Activated CD8-positive, alpha-beta T cell treated with anti-CD3 and anti-CD28 coated beads for 36 hours (primary cell): ENCODE measurements around the gene ATOSA. TPM values are rescaled to one million over a fixed set of nuclear protein-coding genes. Genes with fewer than 3 reads are reported as not detected.

ENCODE experiments used
- ATAC-seq: fragments of 200-7000 bp; cut with Tn5 transposase; one replicate; pipeline ENCODE4 v1.10.0; 2021; ENCODE audit warnings: mild to moderate bottlenecking, moderate library complexity
- CTCF ChIA-PET: fragments of 350-600 bp; sonication (Branson Sonifier 250); formaldehyde crosslinking; loops from one replicate; lab custom pipeline; 2021; ENCODE audit warnings: antibody characterized with exemption; lab: Charles Lee
- POLR2A ChIA-PET: fragments of 350-600 bp; sonication (Branson Sonifier 250); formaldehyde crosslinking; loops from one replicate; lab custom pipeline; 2021; ENCODE audit warnings: antibody characterized with exemption; lab: Charles Lee
- DNase-seq: peaks from one replicate; pipeline ENCODE4 v3.0.0-alpha.2; 2020
- H3K27ac Mint-ChIP-seq: one replicate; pipeline ENCODE4 v1.8.0; 2021; ENCODE audit warnings: mild to moderate bottlenecking, mixed read lengths
- H3K27me3 Mint-ChIP-seq: one replicate; pipeline ENCODE4 v1.8.0; 2021; ENCODE audit warnings: mixed read lengths
- H3K36me3 Mint-ChIP-seq: one replicate; pipeline ENCODE4 v1.8.0; 2021; ENCODE audit warnings: low read depth, mixed read lengths
- H3K4me1 Mint-ChIP-seq: one replicate; pipeline ENCODE4 v1.8.0; 2021; ENCODE audit warnings: low read depth, mixed read lengths
- H3K4me3 Mint-ChIP-seq: one replicate; pipeline ENCODE4 v1.8.0; 2021; ENCODE audit warnings: mild to moderate bottlenecking, moderate library complexity, mixed read lengths
- H3K9me3 Mint-ChIP-seq: one replicate; pipeline ENCODE4 v1.8.0; 2021; ENCODE audit warnings: mixed read lengths
- CTCF ChIP-seq: fragments of 200-600 bp; IDR thresholded peaks from one replicate; pipeline ENCODE4 v1.8.0; 2022; ENCODE audit warnings: antibody characterized with exemption, mild to moderate bottlenecking
- intact Hi-C: fragments of 100-400 bp; cut with micrococcal nuclease; formaldehyde crosslinking; loops from one replicate; pipeline ENCODE4 v1.10.0; 2022
- total RNA-seq, 2 experiments: library from RNA; stranded (reverse); gene quantifications; one replicate each; pipeline ENCODE4 v1.2.3, GENCODE V29; 2021

Gene ATOSA
- total RNA-seq, 2 experiments from 2014 or later, result 13.1 TPM

DNA sequence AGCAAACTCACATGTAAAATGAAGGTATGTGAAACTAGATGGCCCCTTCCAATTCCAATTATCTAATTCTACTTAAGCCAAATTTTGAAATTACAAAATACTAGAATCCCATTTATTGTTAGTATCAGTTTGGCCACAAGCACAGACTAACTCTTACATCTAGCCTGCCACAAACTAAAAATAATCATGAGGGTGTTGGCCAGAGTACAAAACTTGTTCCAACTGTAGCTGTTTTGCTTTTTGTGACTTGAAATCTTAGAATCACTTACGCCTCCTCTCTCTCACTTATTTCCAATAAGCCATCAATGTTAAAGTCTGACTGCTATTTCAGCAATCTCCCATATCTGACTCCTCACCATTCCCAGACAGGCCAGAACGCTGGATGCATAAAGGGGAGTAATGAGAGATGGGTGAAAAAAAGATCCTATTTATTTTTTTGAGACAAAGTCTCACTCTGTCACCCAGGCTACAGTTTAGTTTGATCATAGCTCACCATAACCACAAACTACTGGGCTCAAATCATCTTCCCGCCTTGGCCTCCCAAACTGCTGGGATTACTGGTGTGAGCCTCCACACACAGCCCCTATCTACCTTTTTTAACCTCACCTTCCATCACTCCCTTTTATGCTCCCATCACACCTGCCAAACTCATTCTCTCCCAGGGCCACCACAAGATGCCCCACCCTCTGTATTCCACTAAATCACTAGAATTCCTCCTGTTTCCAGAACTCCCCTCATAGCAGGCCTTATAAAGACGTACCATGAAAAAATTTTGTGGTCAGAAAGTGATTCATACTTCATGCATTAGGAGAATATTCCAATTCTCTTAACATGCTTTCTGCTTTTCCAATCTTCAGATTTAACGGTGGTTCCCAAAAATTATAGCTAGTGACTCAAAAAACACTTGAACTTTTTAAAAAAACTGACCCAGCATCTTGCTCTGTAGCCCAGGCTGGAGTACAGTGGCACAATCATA lies 36.5 kb downstream of the ATOSA start:
- H3K4me3 Mint-ChIP-seq, result no peak overlapping the region
- no peak for ATAC-seq
- no peak for DNase-seq
- ChIA-PET CTCF (interaction anchor here (0.9 kb wide), 1 partner anchor 11 kb away, joined by 4 read pairs; no protein-coding TSS in a partner anchor), POLR2A (no interaction called here)
- TF ChIP-seq CTCF, result no peak
- H3K27ac Mint-ChIP-seq, result no peak overlapping the region
- peaks cover 2% of the 10 kb centered on the region for H3K36me3 Mint-ChIP-seq
- H3K4me1 Mint-ChIP-seq, result peaks cover 20% of the 10 kb centered on the region
- no peaks in the 10 kb centered on the region for H3K27me3 Mint-ChIP-seq
- intact Hi-C loops, result no loop called here
- H3K9me3 Mint-ChIP-seq, result no peaks in the 10 kb centered on the region

GRCh38 chr15:52636459-52636858 lies 42.7 kb downstream of the ATOSA start:
- TF ChIP-seq CTCF, result no peak
- Mint-ChIP-seq H3K4me3 (no peak overlapping the region), H3K27me3 (no peaks in the 10 kb centered on the region), H3K9me3 (no peaks in the 10 kb centered on the region), H3K36me3 (peaks cover 8% of the 10 kb centered on the region), H3K4me1 (peaks cover 4% of the 10 kb centered on the region), H3K27ac (no peak overlapping the region)
- ChIA-PET POLR2A (no interaction called here), CTCF (no interaction called here)
- intact Hi-C loops, result no loop called here
- no peak for DNase-seq
- ATAC-seq, result no peak

DNA sequence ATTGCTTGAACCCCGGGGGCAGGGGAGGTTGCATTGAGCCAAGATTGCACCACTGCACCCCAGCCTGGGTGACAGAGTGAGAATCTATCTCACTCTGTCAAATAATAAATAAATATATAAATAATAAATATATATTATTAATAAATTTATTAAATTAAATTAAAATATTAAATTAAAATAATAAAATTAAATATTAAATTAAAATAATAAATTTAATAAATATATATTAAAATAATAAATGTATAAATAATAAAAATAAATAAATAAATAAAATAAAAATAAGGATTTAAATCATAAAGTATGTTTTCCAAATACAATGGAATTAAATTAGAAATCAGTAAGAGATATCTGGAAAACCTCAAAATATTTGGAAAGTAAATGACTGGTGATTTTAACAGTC lies 43.3 kb downstream of the ATOSA start:
- no peak for TF ChIP-seq CTCF
- Mint-ChIP-seq H3K9me3 (no peaks in the 10 kb centered on the region), H3K36me3 (peaks cover 8% of the 10 kb centered on the region), H3K4me3 (no peak overlapping the region), H3K27ac (no peak overlapping the region), H3K27me3 (no peaks in the 10 kb centered on the region), H3K4me1 (peaks cover 2% of the 10 kb centered on the region)
- CTCF ChIA-PET, result interaction anchor here (0.6 kb wide), 1 partner anchor 29 kb away, joined by 4 read pairs; no protein-coding TSS in a partner anchor
- POLR2A ChIA-PET, result no interaction called here
- intact Hi-C loops, result no loop called here
- ATAC-seq (no peak), DNase-seq (no peak)

Other genes with a start within 250 kb of the ATOSA start
- gene MYO5A, start 150.5 kb downstream of the ATOSA start, total RNA-seq, result 10 to 100 TPM; 19.2 to 22.6 TPM
- gene ARPP19, start 110.4 kb downstream of the ATOSA start, total RNA-seq, result 100 to 1,000 TPM; 129 TPM
- gene ONECUT1, start 110.9 kb upstream of the ATOSA start, total RNA-seq, result not detected